ENCODE measurements around the gene SLC11A1.

GRCh38 chr2:218403810-218404209, 21.7 kb downstream of the SLC11A1 start:
- TF ChIP-seq EZH2 (IDR thresholded peaks at IDR 0.05; ENCODE audit: low read length) = no peak
- TF ChIP-seq CTCF (optimal IDR thresholded peaks at IDR 0.05 in 1 of 3, IDR thresholded peaks at IDR 0.05 in 1 of 3, conservative IDR thresholded peaks at IDR 0.05 in 1 of 3; ENCODE audit: extremely low read depth in 1 of 3, insufficient read depth in 2 of 3, low read length in 3 of 3) = no peak

Data from keratinocyte (primary cell).